ENCODE measurements around the gene RNF13. TPM values are rescaled to one million over a fixed set of nuclear protein-coding genes. Genes with fewer than 3 reads are reported as not detected.

RNF13 gene
- total RNA-seq, 4 donors from 2014 or later, result 62.3 to 106 (median 91.1) TPM

DNA sequence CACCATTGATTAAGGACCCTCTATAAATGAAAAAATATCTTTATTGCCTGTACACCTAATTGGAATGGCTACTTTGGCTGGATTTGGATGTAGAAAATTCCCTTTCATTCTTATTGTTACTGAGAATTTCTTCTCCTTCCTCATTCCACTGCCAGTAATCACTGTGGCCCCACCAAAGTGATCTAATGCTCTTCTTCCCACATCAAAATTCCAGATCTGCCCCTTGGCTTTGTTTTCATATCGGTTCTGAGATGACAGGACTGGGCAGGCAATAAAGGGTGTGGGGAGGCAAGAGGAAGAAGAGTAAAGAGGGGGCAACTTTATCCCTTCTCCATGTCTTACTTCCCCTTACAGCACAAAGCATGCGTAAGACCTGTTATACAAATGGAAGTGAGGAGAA is 22.7 kb upstream of the RNF13 start:
- no peaks in the 10 kb centered on the region for H3K9me3 ChIP-seq
- no peak for ATAC-seq
- WGBS, 2 donors (ENCODE audit: low coverage in 1 of 2), result 53 to 87% methylated on average over 2 of the region's 2 CpGs

DNA sequence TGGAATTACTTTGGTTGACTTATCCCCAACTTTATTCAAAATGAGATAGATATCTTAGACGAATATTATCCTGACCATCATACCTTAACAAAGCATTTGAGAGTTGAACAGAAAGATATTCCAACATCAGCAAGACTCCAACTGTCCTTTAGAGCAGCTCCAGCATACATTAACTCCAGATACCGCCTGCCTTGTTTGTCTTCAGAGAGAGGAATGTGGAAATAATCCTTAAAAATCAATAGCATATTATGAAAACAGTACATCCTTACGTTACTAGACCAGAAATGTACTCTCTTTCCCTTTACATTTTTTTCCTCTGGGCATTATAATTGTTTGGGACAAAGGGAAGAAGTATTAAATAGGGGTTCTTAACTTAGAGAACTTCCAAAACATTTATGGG is 22.3 kb upstream of the RNF13 start:
- Histone ChIP-seq H3K4me3 (no peak overlapping the region), H3K9me3 (no peaks in the 10 kb centered on the region), H3K4me1 (no peaks in the 10 kb centered on the region), H3K36me3 (no peaks in the 10 kb centered on the region), H3K27ac (no peak overlapping the region), H3K27me3 (peaks cover 10% of the 10 kb centered on the region)
- no peak for TF ChIP-seq EP300 (IDR thresholded peaks at IDR 0.05)
- no peak for ATAC-seq
- WGBS, 2 donors (ENCODE audit: low coverage in 1 of 2), result 56 to 77% methylated on average over 3 of the region's 3 CpGs

More for the DNA sequence above, 22.7 kb upstream of the RNF13 start:
- peaks cover 10% of the 10 kb centered on the region for H3K27me3 ChIP-seq
- TF ChIP-seq, protein P1, sequence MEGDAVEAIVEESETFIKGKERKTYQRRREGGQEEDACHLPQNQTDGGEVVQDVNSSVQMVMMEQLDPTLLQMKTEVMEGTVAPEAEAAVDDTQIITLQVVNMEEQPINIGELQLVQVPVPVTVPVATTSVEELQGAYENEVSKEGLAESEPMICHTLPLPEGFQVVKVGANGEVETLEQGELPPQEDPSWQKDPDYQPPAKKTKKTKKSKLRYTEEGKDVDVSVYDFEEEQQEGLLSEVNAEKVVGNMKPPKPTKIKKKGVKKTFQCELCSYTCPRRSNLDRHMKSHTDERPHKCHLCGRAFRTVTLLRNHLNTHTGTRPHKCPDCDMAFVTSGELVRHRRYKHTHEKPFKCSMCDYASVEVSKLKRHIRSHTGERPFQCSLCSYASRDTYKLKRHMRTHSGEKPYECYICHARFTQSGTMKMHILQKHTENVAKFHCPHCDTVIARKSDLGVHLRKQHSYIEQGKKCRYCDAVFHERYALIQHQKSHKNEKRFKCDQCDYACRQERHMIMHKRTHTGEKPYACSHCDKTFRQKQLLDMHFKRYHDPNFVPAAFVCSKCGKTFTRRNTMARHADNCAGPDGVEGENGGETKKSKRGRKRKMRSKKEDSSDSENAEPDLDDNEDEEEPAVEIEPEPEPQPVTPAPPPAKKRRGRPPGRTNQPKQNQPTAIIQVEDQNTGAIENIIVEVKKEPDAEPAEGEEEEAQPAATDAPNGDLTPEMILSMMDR (IDR thresholded peaks at IDR 0.05), result no peak
- TF ChIP-seq POLR2A (IDR thresholded peaks at IDR 0.05), result no peak
- TF ChIP-seq POLR2AphosphoS5 (IDR thresholded peaks at IDR 0.05), result no peak
- TF ChIP-seq EP300 (IDR thresholded peaks at IDR 0.05), result no peak
- H3K27ac ChIP-seq, result no peak overlapping the region
- no peak overlapping the region for H3K4me3 ChIP-seq
- no peaks in the 10 kb centered on the region for H3K4me1 ChIP-seq
- H3K36me3 ChIP-seq, result no peaks in the 10 kb centered on the region

DNA sequence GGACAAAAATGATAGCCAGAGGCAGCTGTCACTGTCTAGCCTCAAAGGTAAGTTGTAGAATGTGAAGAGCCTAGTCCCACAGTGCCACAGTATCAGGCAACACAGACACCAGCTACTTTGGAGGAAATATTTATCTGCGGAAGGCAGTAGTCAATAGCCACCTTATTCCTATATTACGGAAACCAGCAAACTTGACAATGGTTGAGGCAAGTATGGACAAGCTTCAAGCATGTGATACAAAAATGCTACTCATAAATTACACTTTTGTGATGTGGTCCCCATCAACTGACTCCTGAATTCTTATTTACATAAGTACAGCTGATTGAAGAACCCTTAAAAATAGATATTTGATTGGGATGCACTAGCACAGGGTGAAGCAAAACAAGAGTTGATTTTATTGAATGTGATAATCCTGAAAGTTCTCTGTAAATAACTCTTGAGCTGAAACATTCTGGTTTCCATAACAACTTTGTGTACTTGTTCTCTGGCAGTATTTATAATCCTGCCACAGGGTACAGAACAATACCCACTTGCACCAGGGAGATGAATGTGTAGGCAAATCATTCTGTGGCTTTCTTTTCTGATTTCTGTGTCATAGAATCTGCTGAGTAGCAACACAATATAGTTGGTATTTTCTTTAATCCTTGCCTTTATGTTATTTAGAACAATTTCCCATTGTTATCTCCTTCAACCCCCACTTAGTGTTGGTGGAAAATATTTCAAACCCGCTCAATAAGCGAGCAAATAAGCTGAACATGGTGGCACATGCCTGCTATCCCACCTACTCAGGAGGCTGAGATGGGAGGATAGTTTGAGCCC is 20.4 kb upstream of the RNF13 start, which contains the start of gene ANKUB1:
Gene ANKUB1, minus strand, starts transcription at position 103 of the 819 bp plus-strand sequence. CDS start 188 bp downstream, outside the sequence.
- 88 to 92% methylated on average over 3 to 4 of the region's 4 CpGs for WGBS, 2 donors (ENCODE audit: low coverage in 1 of 2)
- Histone ChIP-seq H3K9me3 (no peaks in the 10 kb centered on the region), H3K4me1 (no peaks in the 10 kb centered on the region), H3K36me3 (no peaks in the 10 kb centered on the region), H3K27me3 (peaks cover 10% of the 10 kb centered on the region), H3K27ac (no peak within 1 kb of the TSS), H3K4me3 (no peak within 1 kb of the TSS)
- TF ChIP-seq, protein P1 (IDR thresholded peaks at IDR 0.05), result no peak
- TF ChIP-seq EP300 (IDR thresholded peaks at IDR 0.05) (no peak), POLR2AphosphoS5 (IDR thresholded peaks at IDR 0.05) (no peak), POLR2A (IDR thresholded peaks at IDR 0.05) (no peak)
- no peak for ATAC-seq

DNA sequence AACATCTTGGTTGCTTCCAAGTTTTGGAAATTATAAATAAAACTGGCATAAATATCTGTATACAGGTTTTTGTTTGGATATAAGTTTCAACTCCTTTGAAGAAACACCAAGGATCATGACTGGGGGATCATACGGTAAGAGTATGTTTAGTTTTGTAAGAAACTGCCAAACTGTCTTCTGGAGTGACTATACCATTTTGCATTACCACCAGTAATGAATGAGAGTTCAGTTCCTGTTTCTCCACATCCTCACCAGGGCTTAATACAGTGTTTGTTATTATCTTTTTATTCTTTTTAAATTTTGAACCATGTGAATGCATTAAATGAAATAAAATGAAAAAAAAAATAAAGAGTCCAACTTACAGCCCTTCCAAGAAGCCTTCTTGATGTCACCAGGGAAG is 17.0 kb upstream of the RNF13 start:
- WGBS, 2 donors (ENCODE audit: low coverage in 1 of 2), result 69% methylated on average over 1 of the region's 1 CpG; no CpG with 5 or more reads in 1 of the 2 donors
- Histone ChIP-seq H3K4me3 (no peak overlapping the region), H3K4me1 (no peaks in the 10 kb centered on the region), H3K36me3 (no peaks in the 10 kb centered on the region), H3K27ac (no peak overlapping the region), H3K9me3 (no peaks in the 10 kb centered on the region), H3K27me3 (no peaks in the 10 kb centered on the region)
- no peak for ATAC-seq
- TF ChIP-seq EP300 (IDR thresholded peaks at IDR 0.05), result no peak
- no peak for TF ChIP-seq POLR2AphosphoS5 (IDR thresholded peaks at IDR 0.05)
- no peak for TF ChIP-seq POLR2A (IDR thresholded peaks at IDR 0.05)
- TF ChIP-seq, protein P1 (IDR thresholded peaks at IDR 0.05), result no peak

DNA sequence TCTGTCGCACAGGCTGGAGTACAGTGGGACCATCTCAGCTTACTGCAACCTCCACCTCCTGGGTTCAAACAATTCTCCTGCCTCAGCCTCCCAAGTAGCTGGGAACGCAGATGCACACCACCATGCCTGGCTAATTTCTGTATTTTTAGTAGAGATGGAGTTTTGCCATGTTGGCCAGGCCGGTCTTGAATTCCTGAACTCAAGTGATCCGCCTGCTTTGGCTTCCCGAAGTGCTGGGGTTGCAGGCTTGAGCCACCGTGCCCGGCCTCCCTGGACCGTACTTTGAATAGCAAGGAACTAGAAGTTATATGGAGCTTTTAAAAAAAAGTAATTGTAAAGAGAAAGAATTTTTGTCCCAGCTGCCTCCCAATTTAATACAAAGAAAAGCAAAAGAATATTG is 12.3 kb upstream of the RNF13 start:
- no peak for ATAC-seq
- no peaks in the 10 kb centered on the region for H3K9me3 ChIP-seq
- no peaks in the 10 kb centered on the region for H3K27me3 ChIP-seq
- H3K36me3 ChIP-seq, result no peaks in the 10 kb centered on the region
- TF ChIP-seq EP300 (IDR thresholded peaks at IDR 0.05) (no peak), POLR2AphosphoS5 (IDR thresholded peaks at IDR 0.05) (no peak), POLR2A (IDR thresholded peaks at IDR 0.05) (no peak)
- TF ChIP-seq, protein P1 (IDR thresholded peaks at IDR 0.05), result no peak
- no peak overlapping the region for H3K4me3 ChIP-seq
- no peaks in the 10 kb centered on the region for H3K4me1 ChIP-seq
- no peak overlapping the region for H3K27ac ChIP-seq
- 89 to 100% methylated on average over 2 to 7 of the region's 8 CpGs for WGBS, 2 donors (ENCODE audit: low coverage in 1 of 2)
